ENCODE data around the gene BCAS3. TPM values are rescaled to one million over a fixed set of nuclear protein-coding genes. Genes with fewer than 3 reads are reported as not detected.

The BCAS3 gene
- total and polyA plus RNA-seq, 5 donors from 2014 or later, result 29.7 to 59.1 (median 33.9) TPM

GRCh38 chr17:61212655-61213054, 535.0 kb downstream of the BCAS3 start:
- H3K27ac Mint-ChIP-seq, result no peak overlapping the region
- Histone ChIP-seq H3K9me3 (ENCODE audit: control insufficient read depth in 2 of 2, low read length in 2 of 2) (no peaks in the 10 kb centered on the region), H3K36me3 (ENCODE audit: control insufficient read depth, insufficient read depth, low read length) (no peaks in the 10 kb centered on the region), H3K4me1 (ENCODE audit: control insufficient read depth, insufficient read depth, low read length, poor library complexity, severe bottlenecking) (no peaks in the 10 kb centered on the region), H3K27ac (ENCODE audit: insufficient read depth, low read length, poor library complexity, severe bottlenecking) (no peak overlapping the region), H3K4me3 (ENCODE audit: low read depth, low read length) (no peak overlapping the region), H3K27me3 (ENCODE audit: control insufficient read depth, insufficient read depth, low read length) (no peaks in the 10 kb centered on the region)
- H3K4me1 Mint-ChIP-seq, result peaks cover 0 to 5% (median 0%) of the 10 kb centered on the region in 4 donors
- ATAC-seq (ENCODE audit: low read depth in 2 of 2), result no peak
- H3K4me3 Mint-ChIP-seq, result no peak overlapping the region
- DNase-seq, result no peak
- no peaks in the 10 kb centered on the region for H3K27me3 Mint-ChIP-seq
- peaks cover 4% of the 10 kb centered on the region for H3K36me3 Mint-ChIP-seq
- no peaks in the 10 kb centered on the region for H3K9me3 Mint-ChIP-seq

DNA sequence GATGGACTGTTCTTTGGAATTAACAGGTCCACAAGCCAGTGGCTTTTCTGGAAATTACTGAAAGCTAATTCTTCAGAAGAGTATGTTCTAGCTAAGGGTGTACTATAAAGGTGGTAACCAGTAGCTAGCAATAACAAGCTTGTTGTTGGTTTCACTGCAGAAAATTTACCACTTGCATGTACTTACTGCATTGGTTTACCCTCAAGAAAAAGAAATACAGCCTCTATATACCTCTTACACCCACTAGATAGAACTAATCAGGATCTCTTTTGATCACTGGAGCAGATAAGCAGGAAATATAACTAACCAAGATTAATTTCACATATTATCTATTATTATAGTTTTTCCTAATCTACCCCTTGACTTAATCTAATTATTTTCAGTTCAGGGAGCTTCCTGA, 537.1 kb downstream of the BCAS3 start:
- Mint-ChIP-seq H3K4me1 (peaks cover 0 to 11% (median 4%) of the 10 kb centered on the region in 4 donors), H3K9me3 (no peaks in the 10 kb centered on the region), H3K36me3 (peaks cover 4% of the 10 kb centered on the region), H3K4me3 (no peak overlapping the region), H3K27me3 (no peaks in the 10 kb centered on the region), H3K27ac (no peak overlapping the region)
- Histone ChIP-seq H3K36me3 (ENCODE audit: control insufficient read depth, insufficient read depth, low read length) (no peaks in the 10 kb centered on the region), H3K4me3 (ENCODE audit: low read depth, low read length) (no peak overlapping the region), H3K9me3 (ENCODE audit: control insufficient read depth in 2 of 2, low read length in 2 of 2) (no peaks in the 10 kb centered on the region), H3K27ac (ENCODE audit: insufficient read depth, low read length, poor library complexity, severe bottlenecking) (no peak overlapping the region), H3K27me3 (ENCODE audit: control insufficient read depth, insufficient read depth, low read length) (no peaks in the 10 kb centered on the region), H3K4me1 (ENCODE audit: control insufficient read depth, insufficient read depth, low read length, poor library complexity, severe bottlenecking) (no peaks in the 10 kb centered on the region)
- ATAC-seq (ENCODE audit: low read depth in 2 of 2), result no peak
- DNase-seq, result no peak

DNA sequence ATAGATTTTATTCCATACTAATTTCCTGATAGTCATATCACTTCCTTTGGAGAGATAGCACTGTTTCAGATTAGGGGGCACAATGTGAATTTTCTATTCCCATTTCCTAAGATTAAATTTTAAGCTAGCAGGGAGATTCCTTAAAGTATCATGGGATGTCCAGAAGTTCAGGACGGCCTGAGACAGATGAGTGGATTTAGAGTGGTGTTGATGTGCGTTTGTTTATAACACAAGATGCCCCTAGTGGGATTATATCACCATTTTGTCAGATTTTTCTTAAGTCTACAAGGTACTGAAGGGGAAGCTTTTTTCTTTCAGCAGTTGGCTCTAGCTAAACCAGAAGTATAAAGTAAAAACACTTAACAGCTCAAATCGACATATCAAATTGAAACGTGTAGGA, 538.4 kb downstream of the BCAS3 start:
- Histone ChIP-seq H3K36me3 (ENCODE audit: control insufficient read depth, insufficient read depth, low read length) (no peaks in the 10 kb centered on the region), H3K27ac (ENCODE audit: insufficient read depth, low read length, poor library complexity, severe bottlenecking) (no peak overlapping the region), H3K4me3 (ENCODE audit: low read depth, low read length) (no peak overlapping the region), H3K27me3 (ENCODE audit: control insufficient read depth, insufficient read depth, low read length) (no peaks in the 10 kb centered on the region), H3K9me3 (ENCODE audit: control insufficient read depth in 2 of 2, low read length in 2 of 2) (no peaks in the 10 kb centered on the region), H3K4me1 (ENCODE audit: control insufficient read depth, insufficient read depth, low read length, poor library complexity, severe bottlenecking) (peaks cover under 1% of the 10 kb centered on the region)
- Mint-ChIP-seq H3K4me1 (peaks cover 1 to 14% (median 5%) of the 10 kb centered on the region in 4 donors), H3K36me3 (peaks cover 4% of the 10 kb centered on the region), H3K4me3 (no peak overlapping the region), H3K27me3 (no peaks in the 10 kb centered on the region), H3K27ac (no peak overlapping the region), H3K9me3 (no peaks in the 10 kb centered on the region)
- no peak for DNase-seq
- no peak for ATAC-seq (ENCODE audit: low read depth in 2 of 2)

- Histone ChIP-seq H3K27ac (ENCODE audit: insufficient read depth, low read length, poor library complexity, severe bottlenecking) (no peak overlapping the region), H3K36me3 (ENCODE audit: control insufficient read depth, insufficient read depth, low read length) (no peaks in the 10 kb centered on the region), H3K4me3 (ENCODE audit: low read depth, low read length) (no peak overlapping the region), H3K27me3 (ENCODE audit: control insufficient read depth, insufficient read depth, low read length) (no peaks in the 10 kb centered on the region), H3K9me3 (ENCODE audit: control insufficient read depth in 2 of 2, low read length in 2 of 2) (no peaks in the 10 kb centered on the region), H3K4me1 (ENCODE audit: control insufficient read depth, insufficient read depth, low read length, poor library complexity, severe bottlenecking) (peaks cover 19% of the 10 kb centered on the region)
- no peaks in the 10 kb centered on the region for H3K9me3 Mint-ChIP-seq
- no peaks in the 10 kb centered on the region for H3K27me3 Mint-ChIP-seq
- no peak for ATAC-seq (ENCODE audit: low read depth in 2 of 2)
- no peak overlapping the region for H3K4me3 Mint-ChIP-seq
- no peaks in the 10 kb centered on the region for H3K36me3 Mint-ChIP-seq
- peak overlapping the region in 1 of 3 donors; percentile 16 for H3K27ac Mint-ChIP-seq
- H3K4me1 Mint-ChIP-seq, result peaks cover 16 to 33% (median 24%) of the 10 kb centered on the region in 4 donors
- DNase-seq, result no peak
Measured at GRCh38 chr17:61217878-61218437, 540.3 kb downstream of the BCAS3 start.

DNA sequence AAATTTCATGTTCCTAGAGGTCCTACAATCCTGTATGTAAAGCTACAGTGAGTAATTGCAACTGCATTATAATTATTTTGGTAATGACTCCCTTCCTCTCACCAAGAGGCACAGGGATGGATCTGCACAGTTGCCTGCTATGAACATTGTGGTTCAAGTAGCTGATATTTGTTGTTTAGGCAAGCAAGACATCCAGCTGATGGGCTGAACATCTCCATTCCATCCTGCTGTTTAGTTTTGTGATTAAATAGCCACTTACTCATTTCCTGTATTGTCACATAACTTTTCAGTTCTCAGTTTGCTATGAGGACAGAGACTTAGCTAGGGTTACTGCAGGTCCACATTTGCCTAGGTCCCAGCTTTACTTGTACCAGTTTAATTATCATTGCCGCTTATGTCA, 540.8 kb downstream of the BCAS3 start:
- H3K27ac ChIP-seq (ENCODE audit: insufficient read depth, low read length, poor library complexity, severe bottlenecking), result no peak overlapping the region
- no peak overlapping the region for H3K27ac Mint-ChIP-seq
- H3K36me3 ChIP-seq (ENCODE audit: control insufficient read depth, insufficient read depth, low read length), result no peaks in the 10 kb centered on the region
- DNase-seq (no peak), ATAC-seq (ENCODE audit: low read depth in 2 of 2) (no peak)
- no peak overlapping the region for H3K4me3 Mint-ChIP-seq
- no peaks in the 10 kb centered on the region for H3K27me3 ChIP-seq (ENCODE audit: control insufficient read depth, insufficient read depth, low read length)
- H3K4me1 ChIP-seq (ENCODE audit: control insufficient read depth, insufficient read depth, low read length, poor library complexity, severe bottlenecking), result peaks cover 19% of the 10 kb centered on the region
- H3K9me3 ChIP-seq (ENCODE audit: control insufficient read depth in 2 of 2, low read length in 2 of 2), result no peaks in the 10 kb centered on the region
- H3K36me3 Mint-ChIP-seq, result no peaks in the 10 kb centered on the region
- no peaks in the 10 kb centered on the region for H3K27me3 Mint-ChIP-seq
- H3K4me1 Mint-ChIP-seq, result peaks cover 16 to 34% (median 26%) of the 10 kb centered on the region in 4 donors
- H3K9me3 Mint-ChIP-seq, result no peaks in the 10 kb centered on the region
- H3K4me3 ChIP-seq (ENCODE audit: low read depth, low read length), result no peak overlapping the region

GRCh38 chr17:61219460-61219859, 541.8 kb downstream of the BCAS3 start:
- Histone ChIP-seq H3K4me1 (ENCODE audit: control insufficient read depth, insufficient read depth, low read length, poor library complexity, severe bottlenecking) (peaks cover 19% of the 10 kb centered on the region), H3K27me3 (ENCODE audit: control insufficient read depth, insufficient read depth, low read length) (no peaks in the 10 kb centered on the region), H3K9me3 (ENCODE audit: control insufficient read depth in 2 of 2, low read length in 2 of 2) (no peaks in the 10 kb centered on the region), H3K27ac (ENCODE audit: insufficient read depth, low read length, poor library complexity, severe bottlenecking) (no peak overlapping the region), H3K4me3 (ENCODE audit: low read depth, low read length) (no peak overlapping the region), H3K36me3 (ENCODE audit: control insufficient read depth, insufficient read depth, low read length) (no peaks in the 10 kb centered on the region)
- Mint-ChIP-seq H3K4me1 (peaks cover 16 to 36% (median 28%) of the 10 kb centered on the region in 4 donors), H3K27me3 (no peaks in the 10 kb centered on the region), H3K36me3 (no peaks in the 10 kb centered on the region), H3K9me3 (no peaks in the 10 kb centered on the region), H3K27ac (no peak overlapping the region), H3K4me3 (no peak overlapping the region)
- no peak for ATAC-seq (ENCODE audit: low read depth in 2 of 2)
- no peak for DNase-seq

DNA sequence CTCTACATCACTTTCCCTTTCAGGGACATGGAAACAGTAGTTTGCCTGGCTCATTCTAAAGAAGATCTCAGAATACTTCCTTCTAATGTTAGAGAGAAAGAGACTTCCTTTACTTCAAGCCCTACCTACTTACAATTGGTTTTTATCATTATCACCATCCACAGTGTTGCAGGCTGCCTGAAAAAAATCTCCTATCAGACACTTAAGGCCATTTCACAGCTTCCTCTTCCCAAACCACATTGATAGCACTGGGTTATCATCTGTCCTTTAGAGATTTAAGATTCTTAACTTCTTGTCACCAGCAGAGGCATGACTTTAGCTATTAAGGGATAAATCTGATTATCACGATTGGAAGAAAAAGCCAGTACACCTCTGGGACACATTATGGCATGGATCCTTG, 543.5 kb downstream of the BCAS3 start:
- DNase-seq (no peak), ATAC-seq (ENCODE audit: low read depth in 2 of 2) (no peak)
- peak overlapping the region in 2 of 4 donors; percentile 31 to 60 for H3K4me3 Mint-ChIP-seq
- H3K9me3 Mint-ChIP-seq, result peaks cover 0 to 1% (median 0%) of the 10 kb centered on the region in 7 donors
- H3K36me3 Mint-ChIP-seq, result no peaks in the 10 kb centered on the region
- Histone ChIP-seq H3K27me3 (ENCODE audit: control insufficient read depth, insufficient read depth, low read length) (no peaks in the 10 kb centered on the region), H3K4me3 (ENCODE audit: low read depth, low read length) (no peak overlapping the region), H3K4me1 (ENCODE audit: control insufficient read depth, insufficient read depth, low read length, poor library complexity, severe bottlenecking) (peaks cover 19% of the 10 kb centered on the region), H3K36me3 (ENCODE audit: control insufficient read depth, insufficient read depth, low read length) (no peaks in the 10 kb centered on the region), H3K27ac (ENCODE audit: insufficient read depth, low read length, poor library complexity, severe bottlenecking) (no peak overlapping the region), H3K9me3 (ENCODE audit: control insufficient read depth in 2 of 2, low read length in 2 of 2) (no peaks in the 10 kb centered on the region)
- no peaks in the 10 kb centered on the region for H3K27me3 Mint-ChIP-seq
- peak overlapping the region in 1 of 3 donors; percentile 44 for H3K27ac Mint-ChIP-seq
- peaks cover 16 to 36% (median 28%) of the 10 kb centered on the region in 4 donors for H3K4me1 Mint-ChIP-seq
